ENCODE measurements around the gene XRRA1.

DNA sequence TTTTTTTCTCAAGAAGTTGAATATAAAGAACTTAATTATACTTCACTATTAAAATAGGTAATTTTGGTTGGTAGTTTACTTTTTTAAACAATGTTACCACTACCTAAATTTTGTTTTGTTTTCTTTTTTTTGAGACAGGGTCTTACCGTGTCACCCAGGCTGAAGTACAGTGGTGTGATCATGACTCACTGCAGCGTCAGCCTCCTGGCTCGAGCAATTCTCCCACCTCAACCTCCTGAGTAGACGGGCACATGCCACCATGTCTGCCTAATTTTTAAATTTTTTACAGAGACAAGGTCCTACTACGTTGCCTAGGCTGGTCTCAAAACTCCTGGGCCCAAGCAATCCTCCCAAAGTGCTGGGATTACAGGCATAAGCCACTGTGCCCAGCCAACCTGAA is 17.8 kb upstream of the XRRA1 start:
- TF ChIP-seq, protein P1, sequence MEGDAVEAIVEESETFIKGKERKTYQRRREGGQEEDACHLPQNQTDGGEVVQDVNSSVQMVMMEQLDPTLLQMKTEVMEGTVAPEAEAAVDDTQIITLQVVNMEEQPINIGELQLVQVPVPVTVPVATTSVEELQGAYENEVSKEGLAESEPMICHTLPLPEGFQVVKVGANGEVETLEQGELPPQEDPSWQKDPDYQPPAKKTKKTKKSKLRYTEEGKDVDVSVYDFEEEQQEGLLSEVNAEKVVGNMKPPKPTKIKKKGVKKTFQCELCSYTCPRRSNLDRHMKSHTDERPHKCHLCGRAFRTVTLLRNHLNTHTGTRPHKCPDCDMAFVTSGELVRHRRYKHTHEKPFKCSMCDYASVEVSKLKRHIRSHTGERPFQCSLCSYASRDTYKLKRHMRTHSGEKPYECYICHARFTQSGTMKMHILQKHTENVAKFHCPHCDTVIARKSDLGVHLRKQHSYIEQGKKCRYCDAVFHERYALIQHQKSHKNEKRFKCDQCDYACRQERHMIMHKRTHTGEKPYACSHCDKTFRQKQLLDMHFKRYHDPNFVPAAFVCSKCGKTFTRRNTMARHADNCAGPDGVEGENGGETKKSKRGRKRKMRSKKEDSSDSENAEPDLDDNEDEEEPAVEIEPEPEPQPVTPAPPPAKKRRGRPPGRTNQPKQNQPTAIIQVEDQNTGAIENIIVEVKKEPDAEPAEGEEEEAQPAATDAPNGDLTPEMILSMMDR (IDR thresholded peaks at IDR 0.05; ENCODE audit: borderline replicate concordance, extremely low read depth, low read length, poor library complexity, severe bottlenecking) = no peak
- no peak for TF ChIP-seq EZH2 (IDR thresholded peaks at IDR 0.05; ENCODE audit: borderline replicate concordance, low read depth, low read length, severe bottlenecking)
